SK-N-SH (cell line): ENCODE results near the gene NAT9. TPM values are rescaled to one million over a fixed set of nuclear protein-coding genes. Genes with fewer than 3 reads are reported as not detected.

Experiments
- CTCF ChIA-PET: fragments of 300-600, 350-600 bp; formaldehyde crosslinking; extraction: SDS; loops from one replicate; lab custom pipeline; 2021; lab: Yijun Ruan, JAX
- POLR2A ChIA-PET: fragments of 350-600 bp; sonication (Branson Sonifier 250); formaldehyde crosslinking; extraction: SDS; loops from one replicate; lab custom pipeline; 2020; ENCODE audit warnings: antibody characterized with exemption, inconsistent platforms; lab: Yijun Ruan, JAX
- DNase-seq: peaks from one replicate; pipeline ENCODE4 v3.0.0; 2012
- H2AFZ ChIP-seq: fragments of 200-600 bp; sonication (generic); 2 replicates; pipeline ENCODE4 v1.8.1; 2016; ENCODE audit warnings: antibody characterized with exemption, mild to moderate bottlenecking, low read depth
- H3F3A ChIP-seq: fragments of 200-600 bp; sonication (generic); replicated peaks from 2 replicates; pipeline ENCODE3; 2016; ENCODE audit warnings: antibody characterized with exemption, mild to moderate bottlenecking; ENCODE audit not compliant: insufficient read depth
- H3K27ac ChIP-seq, 2 experiments: fragments of 200-500 bp in 1 of 2; fragments of 200-600 bp in 1 of 2; sonication (Bioruptor generic) in 1 of 2; sonication (generic), shearing (Covaris generic) in 1 of 2; 2 replicates each; pipeline versions ENCODE4 v1.5.1 to v1.6.1; 2014 to 2016; ENCODE audit warnings: low read depth in 2 of 2, inconsistent platforms in 1 of 2, low read length in 1 of 2, mild to moderate bottlenecking in 1 of 2, mixed read lengths in 1 of 2
- H3K27me3 ChIP-seq: fragments of 200-600 bp; sonication (generic), shearing (Covaris generic); 2 replicates; pipeline ENCODE4 v1.6.1; 2016; ENCODE audit warnings: mixed run types; ENCODE audit not compliant: insufficient read depth
- H3K36me3 ChIP-seq, 2 experiments: fragments of 200-500 bp in 1 of 2; fragments of 200-600 bp in 1 of 2; sonication (Bioruptor generic) in 1 of 2; sonication (generic) in 1 of 2; replicated peaks in 1 of 2; 2 replicates each; pipeline versions ENCODE3 to v1.5.1; 2014 to 2016; ENCODE audit warnings: low read length in 1 of 2, mild to moderate bottlenecking in 1 of 2; ENCODE audit not compliant: insufficient read depth in 2 of 2, control insufficient read depth in 1 of 2
- H3K4me1 ChIP-seq, 2 experiments: fragments of 200-500 bp in 1 of 2; fragments of 200-600 bp in 1 of 2; sonication (Bioruptor generic) in 1 of 2; sonication (generic), shearing (Covaris generic) in 1 of 2; 2 replicates each; pipeline versions ENCODE4 v1.5.1 to v1.6.1; 2014 to 2016; ENCODE audit warnings: low read depth in 1 of 2, low read length in 1 of 2, mixed run types in 1 of 2; ENCODE audit not compliant: insufficient read depth in 2 of 2, control insufficient read depth in 1 of 2
- H3K4me2 ChIP-seq: fragments of 200-600 bp; sonication (generic), shearing (Covaris generic); 2 replicates; pipeline ENCODE4 v1.6.1; 2017; ENCODE audit warnings: mixed run types
- H3K4me3 ChIP-seq, 2 experiments: fragments of 200-500 bp in 1 of 2; fragments of 200-600 bp in 1 of 2; sonication (Bioruptor generic) in 1 of 2; sonication (generic), shearing (Covaris generic) in 1 of 2; 2 replicates each; pipeline versions ENCODE4 v1.5.1 to v1.8.1; 2014 to 2016; ENCODE audit warnings: low read depth in 2 of 2, inconsistent platforms in 1 of 2, low read length in 1 of 2, mild to moderate bottlenecking in 1 of 2, mixed read lengths in 1 of 2, moderate library complexity in 1 of 2
- H3K79me2 ChIP-seq: fragments of 200-600 bp; sonication (generic); 2 replicates; pipeline ENCODE4 v1.8.1; 2017; ENCODE audit warnings: mild to moderate bottlenecking; ENCODE audit not compliant: insufficient read depth
- H3K9ac ChIP-seq: fragments of 200-600 bp; sonication (generic); 2 replicates; pipeline ENCODE4 v1.6.1; 2017; ENCODE audit warnings: mixed run types
- H3K9me2 ChIP-seq: fragments of 200-600 bp; sonication (generic); 2 replicates; pipeline ENCODE4 v1.6.1; 2017; ENCODE audit warnings: mixed run types
- H3K9me3 ChIP-seq: fragments of 200-600 bp; sonication (generic); 2 replicates; pipeline ENCODE4 v1.6.1; 2017; ENCODE audit warnings: mixed run types, mild to moderate bottlenecking, moderate library complexity
- H4K20me1 ChIP-seq: fragments of 200-600 bp; sonication (generic); 2 replicates; pipeline ENCODE4 v1.6.1; 2017; ENCODE audit warnings: mild to moderate bottlenecking, mixed run types; ENCODE audit not compliant: insufficient read depth
- EZH2phosphoT487 ChIP-seq: fragments of 200-600 bp; sonication (generic); IDR thresholded peaks from 2 replicates; pipeline ENCODE4 v1.6.1; 2017; ENCODE audit warnings: low read depth, mixed run types, mild to moderate bottlenecking, antibody characterized with exemption, moderate library complexity, borderline replicate concordance
- FOSL2 ChIP-seq: IDR thresholded peaks from 2 replicates; pipeline ENCODE4 v1.4.0; 2012; ENCODE audit warnings: low read depth, mild to moderate bottlenecking, moderate library complexity, borderline replicate concordance
- FOXJ3 ChIP-seq: sonication (generic); formaldehyde crosslinking; IDR thresholded peaks from 2 replicates; pipeline ENCODE4 v1.5.1; 2020; ENCODE audit warnings: mild to moderate bottlenecking, missing genetic modification reagents
- FOXM1 ChIP-seq: IDR thresholded peaks from 2 replicates; pipeline ENCODE4 v1.4.0; 2012; ENCODE audit warnings: low read depth, mild to moderate bottlenecking
- GABPA ChIP-seq: IDR thresholded peaks from 2 replicates; pipeline ENCODE4 v1.4.0; 2012; ENCODE audit warnings: low read depth, mild to moderate bottlenecking
- GATA2 ChIP-seq: sonication (generic); formaldehyde crosslinking; IDR thresholded peaks from 2 replicates; pipeline ENCODE4 v1.5.0; 2020; ENCODE audit warnings: mild to moderate bottlenecking, missing genetic modification reagents
- JUND ChIP-seq: IDR thresholded peaks from 2 replicates; pipeline ENCODE4 v1.4.0; 2012
- MEF2A ChIP-seq: IDR thresholded peaks from 2 replicates; pipeline ENCODE4 v1.4.0; 2012; ENCODE audit warnings: low read depth, borderline replicate concordance
- NFIC ChIP-seq: IDR thresholded peaks from 2 replicates; pipeline ENCODE4 v1.4.0; 2012; ENCODE audit warnings: borderline replicate concordance
- NRF1 ChIP-seq: IDR thresholded peaks from 2 replicates; pipeline ENCODE4 v1.6.1; 2012; ENCODE audit warnings: low read depth, mild to moderate bottlenecking, low read length
- RAD21 ChIP-seq: IDR thresholded peaks from 2 replicates; pipeline ENCODE4 v1.6.1; 2012; ENCODE audit warnings: mild to moderate bottlenecking, low read length
- RCOR1 ChIP-seq: fragments of 150-350 bp; IDR thresholded peaks from 2 replicates; pipeline ENCODE4 v1.6.1; 2017; ENCODE audit warnings: antibody characterized with exemption, low read length
- RFX5 ChIP-seq: IDR thresholded peaks from 2 replicates; pipeline ENCODE4 v1.6.1; 2012; ENCODE audit warnings: mild to moderate bottlenecking, improper control_type of control experiment, low read length
- RXRA ChIP-seq: IDR thresholded peaks from 2 replicates; pipeline ENCODE4 v1.4.0; 2012; ENCODE audit warnings: low read depth, mild to moderate bottlenecking, borderline replicate concordance
- SMC3 ChIP-seq: IDR thresholded peaks from 2 replicates; pipeline ENCODE4 v1.6.1; 2012; ENCODE audit warnings: low read depth, low read length, improper control_type of control experiment
- WGBS: methylation state at CpG from one replicate; pipeline ENCODE4 v1.1.6; 2017; ENCODE audit warnings: low lambda C conversion rate; 5-methylcytosine and 5-hydroxymethylcytosine counted together
- polyA plus RNA-seq, 3 experiments: library from polyadenylated mRNA; depleted of rRNA; stranded (reverse); fragments of >200 nt; gene quantifications; 2 replicates each; pipeline ENCODE4 v1.2.3, GENCODE V29; 2012
- TF ChIP-seq, protein P1 (sequence below): IDR thresholded peaks from 2 replicates; pipeline ENCODE4; 2012
- TF ChIP-seq, protein P2 (sequence below): fragments of 200-600 bp; sonication (generic); IDR thresholded peaks from 2 replicates; pipeline ENCODE4 v1.6.1; 2017; ENCODE audit warnings: antibody characterized with exemption, mild to moderate bottlenecking, moderate library complexity
- TF ChIP-seq, protein P3 (sequence below): fragments of 150-350 bp; IDR thresholded peaks from 2 replicates; pipeline ENCODE4 v1.6.1; 2016; ENCODE audit warnings: mild to moderate bottlenecking, low read depth, low read length
- TF ChIP-seq, protein P4 (sequence below): IDR thresholded peaks from 2 replicates; pipeline ENCODE4 v1.4.0; 2012; ENCODE audit warnings: low read depth, borderline replicate concordance
- TF ChIP-seq, protein P5 (sequence below): IDR thresholded peaks from 2 replicates; pipeline ENCODE4 v1.4.0; 2012; ENCODE audit warnings: low read depth
- TF ChIP-seq, protein P6 (sequence below): fragments of 150-350 bp; IDR thresholded peaks from 2 replicates; pipeline ENCODE4 v1.6.1; 2017; ENCODE audit warnings: antibody characterized with exemption, low read length, low read depth, borderline replicate concordance

NAT9 gene
- polyA plus RNA-seq, 1 of the 3 experiments (the other 2 are of a cell fraction): 117 TPM

DNA sequence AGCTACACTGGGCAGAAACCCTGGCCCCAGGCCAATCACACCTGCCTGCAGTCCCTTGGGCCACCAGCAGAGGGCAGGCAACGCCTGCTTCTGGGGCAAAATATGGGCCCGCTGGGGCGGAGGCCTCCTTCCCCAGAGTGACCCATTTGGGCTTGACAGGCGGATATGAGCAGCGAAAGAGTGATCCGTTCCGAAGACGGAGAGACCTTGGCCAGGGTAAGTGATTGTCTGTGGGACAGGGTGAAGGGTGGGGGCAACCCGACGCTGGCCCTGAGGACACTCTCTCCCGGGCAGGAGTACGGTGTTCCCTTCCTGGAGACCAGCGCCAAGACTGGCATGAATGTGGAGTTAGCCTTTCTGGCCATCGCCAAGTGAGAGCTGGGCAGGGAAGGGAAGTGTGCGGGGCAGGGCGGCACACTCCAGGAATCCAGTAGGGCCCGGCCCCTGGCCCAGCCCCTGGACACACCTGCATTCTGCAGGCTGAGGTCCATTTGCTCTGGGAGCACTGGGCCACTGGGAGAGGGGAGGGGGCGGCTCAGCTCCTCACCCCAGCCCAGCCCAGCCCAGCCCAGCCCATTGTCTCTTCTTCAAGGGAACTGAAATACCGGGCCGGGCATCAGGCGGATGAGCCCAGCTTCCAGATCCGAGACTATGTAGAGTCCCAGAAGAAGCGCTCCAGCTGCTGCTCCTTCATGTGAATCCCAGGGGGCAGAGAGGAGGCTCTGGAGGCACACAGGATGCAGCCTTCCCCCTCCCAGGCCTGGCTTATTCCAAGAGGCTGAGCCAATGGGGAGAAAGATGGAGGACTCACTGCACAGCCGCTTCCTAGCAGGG is 31.2 kb downstream of the NAT9 start (continued):
- TF ChIP-seq GATA2 (CRISPR knock-in tag): no peak
- no peak for TF ChIP-seq EZH2phosphoT487
- TF ChIP-seq, protein P1, sequence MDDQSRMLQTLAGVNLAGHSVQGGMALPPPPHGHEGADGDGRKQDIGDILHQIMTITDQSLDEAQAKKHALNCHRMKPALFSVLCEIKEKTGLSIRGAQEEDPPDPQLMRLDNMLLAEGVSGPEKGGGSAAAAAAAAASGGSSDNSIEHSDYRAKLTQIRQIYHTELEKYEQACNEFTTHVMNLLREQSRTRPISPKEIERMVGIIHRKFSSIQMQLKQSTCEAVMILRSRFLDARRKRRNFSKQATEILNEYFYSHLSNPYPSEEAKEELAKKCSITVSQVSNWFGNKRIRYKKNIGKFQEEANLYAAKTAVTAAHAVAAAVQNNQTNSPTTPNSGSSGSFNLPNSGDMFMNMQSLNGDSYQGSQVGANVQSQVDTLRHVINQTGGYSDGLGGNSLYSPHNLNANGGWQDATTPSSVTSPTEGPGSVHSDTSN: no peak
- TF ChIP-seq NRF1: no peak
- TF ChIP-seq RCOR1: peak; percentile 67; the same call in 1 of the 2 replicates
- peak; percentile 98 for TF ChIP-seq NFIC
- TF ChIP-seq, protein P2, sequence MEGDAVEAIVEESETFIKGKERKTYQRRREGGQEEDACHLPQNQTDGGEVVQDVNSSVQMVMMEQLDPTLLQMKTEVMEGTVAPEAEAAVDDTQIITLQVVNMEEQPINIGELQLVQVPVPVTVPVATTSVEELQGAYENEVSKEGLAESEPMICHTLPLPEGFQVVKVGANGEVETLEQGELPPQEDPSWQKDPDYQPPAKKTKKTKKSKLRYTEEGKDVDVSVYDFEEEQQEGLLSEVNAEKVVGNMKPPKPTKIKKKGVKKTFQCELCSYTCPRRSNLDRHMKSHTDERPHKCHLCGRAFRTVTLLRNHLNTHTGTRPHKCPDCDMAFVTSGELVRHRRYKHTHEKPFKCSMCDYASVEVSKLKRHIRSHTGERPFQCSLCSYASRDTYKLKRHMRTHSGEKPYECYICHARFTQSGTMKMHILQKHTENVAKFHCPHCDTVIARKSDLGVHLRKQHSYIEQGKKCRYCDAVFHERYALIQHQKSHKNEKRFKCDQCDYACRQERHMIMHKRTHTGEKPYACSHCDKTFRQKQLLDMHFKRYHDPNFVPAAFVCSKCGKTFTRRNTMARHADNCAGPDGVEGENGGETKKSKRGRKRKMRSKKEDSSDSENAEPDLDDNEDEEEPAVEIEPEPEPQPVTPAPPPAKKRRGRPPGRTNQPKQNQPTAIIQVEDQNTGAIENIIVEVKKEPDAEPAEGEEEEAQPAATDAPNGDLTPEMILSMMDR: peak; percentile 100
- peak; percentile 99 for TF ChIP-seq SMC3
- TF ChIP-seq GABPA: no peak

DNA sequence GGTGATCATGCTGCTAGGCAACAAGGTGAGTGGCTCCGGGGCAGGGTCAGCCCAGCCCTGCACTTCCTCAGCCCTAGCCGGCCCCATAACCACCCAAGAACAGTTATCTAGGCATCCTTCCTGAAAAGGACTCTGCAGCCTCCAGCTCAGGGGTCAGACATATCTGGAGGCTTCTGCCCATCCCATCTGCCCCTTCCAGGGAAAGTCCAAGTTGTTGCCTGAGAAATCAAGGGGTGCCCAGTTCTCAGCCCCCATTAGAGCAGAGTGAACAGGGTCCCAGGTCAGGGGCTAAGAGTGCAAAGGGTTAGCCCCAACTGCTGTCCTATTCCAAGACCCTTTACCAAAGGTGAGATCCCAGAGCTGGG is 31.8 kb downstream of the NAT9 start:
- 52% methylated on average over 2 of the region's 2 CpGs for WGBS
- CTCF ChIA-PET: interaction anchor here (0.6 to 21.6 kb wide), 27 partner anchors 8 to 1336 kb away, joined by 3 to 1361 read pairs (median 4); partner anchors contain the start of genes CD300H, GRIN2C and NAT9
- Histone ChIP-seq H3K4me3 (peak overlapping the region in 1 of 2 experiments; percentile 4; a peak in 1 of 4 replicates), H4K20me1 (no peaks in the 10 kb centered on the region), H3K9ac (no peak overlapping the region), H3F3A (peaks cover 14% of the 10 kb centered on the region), H3K4me1 (peaks cover 0 to 4% of the 10 kb centered on the region in 2 experiments; a peak in 1 of 4 replicates), H3K79me2 (peaks cover 5% of the 10 kb centered on the region; the same call in 1 of the 2 replicates), H3K36me3 (no peaks in the 10 kb centered on the region), H3K9me2 (no peaks in the 10 kb centered on the region), H3K4me2 (no peak overlapping the region), H3K27ac (no peak overlapping the region), H3K9me3 (no peaks in the 10 kb centered on the region), H2AFZ (no peak overlapping the region), H3K27me3 (no peaks in the 10 kb centered on the region; the same call in 1 of the 2 replicates)
- POLR2A ChIA-PET: interaction anchor here (3.1 kb wide), 1 partner anchor 26 kb away, joined by 20 read pairs; no protein-coding TSS in a partner anchor
- no peak for DNase-seq
- TF ChIP-seq RXRA: no peak
- TF ChIP-seq GATA2 (CRISPR knock-in tag): no peak
- no peak for TF ChIP-seq RAD21
- TF ChIP-seq FOXM1: no peak
- TF ChIP-seq, protein P3, sequence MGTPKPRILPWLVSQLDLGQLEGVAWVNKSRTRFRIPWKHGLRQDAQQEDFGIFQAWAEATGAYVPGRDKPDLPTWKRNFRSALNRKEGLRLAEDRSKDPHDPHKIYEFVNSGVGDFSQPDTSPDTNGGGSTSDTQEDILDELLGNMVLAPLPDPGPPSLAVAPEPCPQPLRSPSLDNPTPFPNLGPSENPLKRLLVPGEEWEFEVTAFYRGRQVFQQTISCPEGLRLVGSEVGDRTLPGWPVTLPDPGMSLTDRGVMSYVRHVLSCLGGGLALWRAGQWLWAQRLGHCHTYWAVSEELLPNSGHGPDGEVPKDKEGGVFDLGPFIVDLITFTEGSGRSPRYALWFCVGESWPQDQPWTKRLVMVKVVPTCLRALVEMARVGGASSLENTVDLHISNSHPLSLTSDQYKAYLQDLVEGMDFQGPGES: no peak
- TF ChIP-seq GABPA: no peak
- no peak for TF ChIP-seq RFX5
- TF ChIP-seq, protein P4, sequence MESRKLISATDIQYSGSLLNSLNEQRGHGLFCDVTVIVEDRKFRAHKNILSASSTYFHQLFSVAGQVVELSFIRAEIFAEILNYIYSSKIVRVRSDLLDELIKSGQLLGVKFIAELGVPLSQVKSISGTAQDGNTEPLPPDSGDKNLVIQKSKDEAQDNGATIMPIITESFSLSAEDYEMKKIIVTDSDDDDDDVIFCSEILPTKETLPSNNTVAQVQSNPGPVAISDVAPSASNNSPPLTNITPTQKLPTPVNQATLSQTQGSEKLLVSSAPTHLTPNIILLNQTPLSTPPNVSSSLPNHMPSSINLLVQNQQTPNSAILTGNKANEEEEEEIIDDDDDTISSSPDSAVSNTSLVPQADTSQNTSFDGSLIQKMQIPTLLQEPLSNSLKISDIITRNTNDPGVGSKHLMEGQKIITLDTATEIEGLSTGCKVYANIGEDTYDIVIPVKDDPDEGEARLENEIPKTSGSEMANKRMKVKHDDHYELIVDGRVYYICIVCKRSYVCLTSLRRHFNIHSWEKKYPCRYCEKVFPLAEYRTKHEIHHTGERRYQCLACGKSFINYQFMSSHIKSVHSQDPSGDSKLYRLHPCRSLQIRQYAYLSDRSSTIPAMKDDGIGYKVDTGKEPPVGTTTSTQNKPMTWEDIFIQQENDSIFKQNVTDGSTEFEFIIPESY: no peak
- no peak for TF ChIP-seq SMC3
- no peak for TF ChIP-seq MEF2A
- no peak for TF ChIP-seq EZH2phosphoT487
- TF ChIP-seq FOXJ3 (CRISPR knock-in tag): no peak; the same call in 1 of the 2 replicates
- TF ChIP-seq FOSL2: no peak
- TF ChIP-seq, protein P5, sequence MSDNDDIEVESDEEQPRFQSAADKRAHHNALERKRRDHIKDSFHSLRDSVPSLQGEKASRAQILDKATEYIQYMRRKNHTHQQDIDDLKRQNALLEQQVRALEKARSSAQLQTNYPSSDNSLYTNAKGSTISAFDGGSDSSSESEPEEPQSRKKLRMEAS: no peak
- TF ChIP-seq, protein P6, sequence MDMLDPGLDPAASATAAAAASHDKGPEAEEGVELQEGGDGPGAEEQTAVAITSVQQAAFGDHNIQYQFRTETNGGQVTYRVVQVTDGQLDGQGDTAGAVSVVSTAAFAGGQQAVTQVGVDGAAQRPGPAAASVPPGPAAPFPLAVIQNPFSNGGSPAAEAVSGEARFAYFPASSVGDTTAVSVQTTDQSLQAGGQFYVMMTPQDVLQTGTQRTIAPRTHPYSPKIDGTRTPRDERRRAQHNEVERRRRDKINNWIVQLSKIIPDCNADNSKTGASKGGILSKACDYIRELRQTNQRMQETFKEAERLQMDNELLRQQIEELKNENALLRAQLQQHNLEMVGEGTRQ: no peak
- no peak for TF ChIP-seq JUND
